HT1080 (cell line): ENCODE data around the gene DDR2. TPM values are rescaled to one million over a fixed set of nuclear protein-coding genes. Genes with fewer than 3 reads are reported as not detected.
A peak's percentile ranks its signal among the peaks of the same experiment; 100 is the strongest.
"Not testable (repeated sequence)": the region's sequence is repeated elsewhere in the genome, so short reads cannot be mapped to it uniquely, and the experiment has no call there.

Experiments
- DNase-seq: peaks from one replicate; pipeline ENCODE4 v3.0.0-alpha.2; 2015; ENCODE audit warnings: low read depth
- polyA plus RNA-seq, 2 experiments: library from polyadenylated mRNA; depleted of rRNA; stranded (reverse); fragments of >200 nt; gene quantifications; 2 replicates each; pipeline ENCODE4 v1.2.3, GENCODE V29; 2015
- total RNA-seq: library from RNA; depleted of rRNA; stranded (reverse); fragments of >200 nt; shearing (Covaris generic); gene quantifications from 2 replicates; pipeline ENCODE4 v1.2.3, GENCODE V29; 2014; rRNA removed

Gene DDR2
- 29.0 and 34.4 TPM in 2 replicates for total RNA-seq
- 26.0 and 35.8 TPM in 2 replicates for polyA plus RNA-seq (2015; cell fraction: cytosol; rRNA removed)
- polyA plus RNA-seq (2015; cell fraction: nucleus; rRNA removed) = 126 and 130 TPM in 2 replicates

GRCh38 chr1:162632217-162632666 lies at the start of gene DDR2:
Gene DDR2, plus strand, starts transcription at chr1:162632464. Its CDS starts 86,600 bp downstream, at chr1:162719064.
- DNase-seq = peak; percentile 86

- not testable (repeated sequence) for DNase-seq
Measured at GRCh38 chr1:162582901-162583300, 49.4 kb upstream of the DDR2 start.

- DNase-seq = not testable (repeated sequence)
Measured at GRCh38 chr1:162585101-162585500, 47.2 kb upstream of the DDR2 start.

- no peak for DNase-seq
Measured at GRCh38 chr1:162587347-162587746, 44.9 kb upstream of the DDR2 start.

GRCh38 chr1:162587761-162588260 lies 44.5 kb upstream of the DDR2 start:
- DNase-seq = no peak

- DNase-seq = peak; percentile 5
Measured at GRCh38 chr1:162590101-162590500, 42.2 kb upstream of the DDR2 start.

- no peak for DNase-seq
Measured at GRCh38 chr1:162590686-162591085, 41.6 kb upstream of the DDR2 start.

GRCh38 chr1:162596514-162597170 lies 35.6 kb upstream of the DDR2 start:
- DNase-seq = no peak

GRCh38 chr1:162599451-162599850 lies 32.8 kb upstream of the DDR2 start:
- no peak for DNase-seq

- DNase-seq = not testable (repeated sequence)
Measured at GRCh38 chr1:162603117-162603516, 29.1 kb upstream of the DDR2 start.

- peak; percentile 95 for DNase-seq
Measured at GRCh38 chr1:162605225-162605927, 26.9 kb upstream of the DDR2 start.

- no peak for DNase-seq
Measured at GRCh38 chr1:162609306-162609705, 23.0 kb upstream of the DDR2 start.

- no peak for DNase-seq
Measured at GRCh38 chr1:162612606-162613400, 19.5 kb upstream of the DDR2 start.

- no peak for DNase-seq
Measured at GRCh38 chr1:162616848-162617247, 15.4 kb upstream of the DDR2 start.

- DNase-seq = no peak
Measured at GRCh38 chr1:162617513-162617912, 14.8 kb upstream of the DDR2 start.

GRCh38 chr1:162619076-162619475 lies 13.2 kb upstream of the DDR2 start:
- DNase-seq = no peak

GRCh38 chr1:162621256-162621655 lies 11.0 kb upstream of the DDR2 start:
- no peak for DNase-seq

GRCh38 chr1:162625679-162626078 lies 6.6 kb upstream of the DDR2 start:
- DNase-seq = no peak

GRCh38 chr1:162626094-162626493 lies 6.2 kb upstream of the DDR2 start:
- DNase-seq = no peak

- DNase-seq = no peak
Measured at GRCh38 chr1:162626761-162627160, 5.5 kb upstream of the DDR2 start.

GRCh38 chr1:162627662-162628296 lies 4.5 kb upstream of the DDR2 start:
- DNase-seq = no peak
